Right lung (tissue), 5 donors: ENCODE measurements around the gene B4GAT1. TPM values are rescaled to one million over a fixed set of nuclear protein-coding genes. Genes with fewer than 3 reads are reported as not detected.
"Not testable (repeated sequence)": the region's sequence is repeated elsewhere in the genome, so short reads cannot be mapped to it uniquely, and the experiment has no call there.

Experiments used
- DNase-seq, 2 donors: peaks; one replicate each; pipeline ENCODE4 v3.0.0-alpha.2; 2013
- polyA plus RNA-seq, 5 donors: library from polyadenylated mRNA; unstranded; fragments of 120-200 nt; gene quantifications; one replicate each; pipeline versions ENCODE4 v1.2.1 to v1.2.3, GENCODE V29; 2013; ENCODE audit warnings: inconsistent platforms in 1 of 5, low replicate concordance in 1 of 5; ENCODE audit not compliant: insufficient read length in 5 of 5, insufficient read depth in 1 of 5

The B4GAT1 gene
- polyA plus RNA-seq, 5 donors, result 28.1 to 38.5 (median 31.5) TPM

DNA sequence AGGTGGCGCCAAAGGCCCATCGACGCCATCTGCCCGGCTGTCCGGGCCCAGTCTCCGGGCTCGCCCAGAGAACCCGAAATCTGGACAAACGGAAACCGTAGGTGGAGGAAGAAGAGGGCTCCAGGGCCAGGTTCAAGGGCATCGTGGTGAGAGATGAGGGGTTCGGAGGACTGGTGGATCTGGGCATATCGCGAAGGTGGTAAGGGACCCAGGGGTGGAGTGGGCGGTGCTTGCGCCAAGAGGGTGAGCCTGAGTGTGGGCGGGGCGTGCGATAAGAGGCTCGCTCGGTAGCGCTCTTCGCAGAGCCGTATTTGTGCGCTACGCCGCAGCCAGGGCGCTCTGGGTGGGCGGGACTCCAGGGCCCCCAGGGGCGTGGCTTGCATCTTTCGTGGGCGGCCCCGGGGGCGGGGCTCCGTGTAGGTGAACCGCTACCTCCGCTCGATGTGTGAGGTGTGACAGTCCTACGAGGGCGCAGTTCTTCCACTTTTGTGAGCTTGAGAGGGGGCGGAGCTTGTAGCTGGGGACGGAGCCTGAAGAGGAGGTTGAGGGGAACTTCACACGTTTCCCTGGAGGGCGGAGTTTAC, 35.4 kb downstream of the B4GAT1 start:
- peak; percentile 94 for DNase-seq

DNA sequence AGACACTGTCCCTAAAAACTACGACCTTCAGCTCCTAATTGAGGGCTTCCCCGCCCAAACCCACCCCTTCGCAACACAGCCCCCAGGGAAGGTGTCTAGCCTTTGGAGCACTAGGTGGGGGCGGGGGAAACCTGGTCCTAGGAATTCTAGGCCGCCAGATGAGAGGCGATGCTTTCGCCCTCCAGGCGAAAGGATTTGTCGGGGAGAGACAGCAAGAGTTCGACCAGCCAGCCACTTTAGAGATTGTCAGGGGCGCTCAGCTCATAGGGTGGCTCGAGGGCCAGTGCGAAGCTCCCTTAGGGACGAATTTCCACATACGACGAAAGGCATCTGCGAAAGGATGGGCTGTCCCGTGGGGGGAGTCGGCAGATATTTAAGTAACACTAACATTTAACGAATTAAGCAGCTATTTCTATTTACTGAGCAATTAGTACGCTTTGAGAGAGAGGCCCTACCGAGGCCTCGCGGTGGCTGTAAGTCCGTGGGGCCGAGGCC, 35.9 kb downstream of the B4GAT1 start:
- DNase-seq, result no peak

DNA sequence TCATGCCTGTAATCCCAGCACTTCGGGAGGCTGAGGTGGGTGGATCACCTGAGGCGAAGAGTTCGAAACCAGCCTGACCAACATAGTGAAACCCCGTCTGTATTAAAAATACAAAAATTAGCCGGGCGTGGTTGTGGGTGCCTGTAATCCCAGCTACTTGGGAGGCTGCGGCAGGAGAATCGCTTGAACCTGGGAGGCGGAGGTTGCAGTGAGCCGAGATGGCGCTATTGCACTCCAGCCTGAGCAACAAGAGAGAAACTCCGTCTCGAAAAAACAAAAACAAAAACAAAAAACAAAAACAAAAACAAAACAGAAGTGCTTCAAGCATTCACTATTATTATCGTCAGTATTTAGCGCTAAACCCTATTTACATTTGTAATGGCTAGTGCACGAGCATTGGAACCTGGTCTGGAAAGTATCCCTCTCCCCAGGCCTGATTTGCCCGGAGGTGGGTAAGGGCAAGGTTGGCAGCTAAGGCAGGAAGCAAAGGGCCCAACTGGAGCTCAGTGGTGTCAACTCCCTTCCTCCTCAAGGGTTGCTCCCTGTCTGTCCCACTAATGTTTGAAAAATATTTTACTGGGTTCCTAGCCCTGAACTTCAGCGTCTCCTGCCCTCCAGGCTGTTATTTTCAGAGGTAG, 36.5 kb downstream of the B4GAT1 start:
- DNase-seq, result not testable (repeated sequence)

DNA sequence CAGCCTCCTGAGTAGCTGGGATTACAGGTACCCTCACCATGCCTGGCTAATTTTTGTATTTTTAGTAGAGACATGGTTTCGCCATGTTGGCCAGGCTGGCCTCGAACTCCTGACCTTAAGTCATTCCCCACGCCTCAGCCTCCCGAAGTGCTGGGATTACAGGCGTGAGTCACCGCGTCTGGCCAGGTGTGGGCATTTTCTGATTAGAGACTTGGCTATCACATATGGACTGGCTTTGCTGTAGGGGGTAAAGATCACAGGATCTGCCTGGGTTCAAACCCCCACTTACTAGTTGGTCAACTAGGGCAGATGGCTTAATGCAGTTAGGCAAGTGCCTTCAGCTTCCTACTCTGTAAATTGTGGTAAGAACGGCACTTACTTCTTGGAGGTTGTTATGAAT, 37.1 kb downstream of the B4GAT1 start:
- DNase-seq, result no peak

DNA sequence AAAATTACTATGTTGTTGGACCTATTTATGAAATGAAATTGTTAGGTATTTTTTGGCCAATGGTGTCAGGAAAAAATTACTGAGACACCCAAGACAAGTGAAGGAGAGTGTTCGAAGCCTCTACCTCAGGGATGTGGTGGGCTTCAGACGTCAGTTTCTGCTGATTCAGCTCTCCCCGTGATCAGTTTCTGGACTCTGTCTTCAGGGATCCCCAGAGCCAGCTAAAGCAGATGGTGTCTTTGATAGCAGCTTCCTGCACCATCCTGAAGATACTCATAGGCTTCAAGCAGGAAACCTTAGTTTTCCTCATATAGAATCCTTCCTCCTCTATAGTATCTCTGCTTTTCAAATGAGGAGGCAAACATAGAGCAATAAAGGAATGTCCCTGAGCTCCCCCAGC, 38.0 kb downstream of the B4GAT1 start:
- DNase-seq, result no peak

DNA sequence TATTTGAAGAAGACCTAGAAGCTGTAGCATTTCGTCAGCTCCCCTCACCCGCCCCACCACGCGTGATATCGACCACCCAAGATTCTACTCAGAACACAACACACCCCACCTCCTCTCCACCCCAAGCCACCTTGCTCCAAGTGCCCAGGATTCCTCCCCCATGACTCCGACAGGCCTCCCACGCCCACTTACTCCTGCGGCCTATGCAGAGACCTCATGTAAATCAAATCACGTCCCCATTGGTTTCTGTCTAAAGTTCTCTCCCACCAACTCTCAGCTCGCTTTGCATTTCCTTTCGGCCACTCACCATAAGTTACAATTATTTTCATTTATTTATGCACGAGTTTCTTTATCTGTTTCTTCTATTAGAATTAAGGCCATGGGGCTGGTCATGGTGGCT, 44.8 kb downstream of the B4GAT1 start:
- no peak for DNase-seq

DNA sequence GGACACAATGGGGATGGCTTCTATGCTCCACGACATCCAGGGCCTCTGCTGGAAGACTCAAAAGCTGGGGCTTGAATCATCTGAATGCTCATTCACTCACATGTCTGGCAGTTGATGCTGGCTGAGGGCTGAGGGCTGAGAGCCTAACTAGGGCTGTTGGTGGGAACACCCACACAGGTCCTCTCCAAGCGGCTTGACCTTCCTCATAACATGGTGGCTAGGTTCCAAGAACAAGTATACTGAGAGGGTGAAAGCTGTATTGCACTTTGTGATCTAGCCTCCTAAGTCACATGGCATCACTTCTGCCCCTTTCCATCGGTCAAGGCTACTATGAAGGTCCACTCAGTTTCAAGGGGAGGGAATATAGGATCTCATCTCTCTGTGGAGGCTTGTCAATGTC, 48.2 kb downstream of the B4GAT1 start:
- no peak for DNase-seq

DNA sequence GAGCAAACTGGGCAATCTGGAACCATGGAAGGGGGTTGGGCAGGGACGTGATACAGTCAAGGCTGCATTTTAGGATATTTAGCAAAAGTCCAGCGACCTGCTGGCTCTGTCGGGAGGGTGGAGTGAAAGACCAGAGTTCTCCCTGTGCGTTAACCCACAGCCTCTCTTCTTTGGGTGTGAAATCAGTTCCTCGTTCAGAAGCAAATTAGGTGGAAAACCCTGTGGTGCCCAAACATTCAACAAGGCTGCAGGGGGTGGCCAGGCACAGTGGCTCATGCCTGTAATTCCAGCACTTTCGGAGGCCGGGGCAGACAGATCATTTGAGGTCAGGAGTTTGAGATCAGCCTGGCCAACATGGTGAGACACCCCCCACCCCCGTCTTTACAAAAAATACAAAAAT, 49.8 kb downstream of the B4GAT1 start:
- no peak for DNase-seq

Other genes with a start within 250 kb of the B4GAT1 start
- 10 to 100 TPM; 15.5 to 28.9 (median 21.4) TPM for gene KLC2, start 89.9 kb downstream of the B4GAT1 start, polyA plus RNA-seq
- 100 to 1,000 TPM; 107 to 161 (median 120) TPM for gene RAB1B, start 79.0 kb downstream of the B4GAT1 start, polyA plus RNA-seq
- gene CNIH2, start 69.5 kb downstream of the B4GAT1 start, polyA plus RNA-seq, result 1 to 10 TPM; 3.4 to 5.2 (median 4.0) TPM
- gene YIF1A, start 58.5 kb downstream of the B4GAT1 start, polyA plus RNA-seq, result 10 to 100 TPM; 26.3 to 66.5 (median 38.8) TPM
- under 1 TPM; 0.33 to 0.51 (median 0.40) TPM for gene TMEM151A, start 55.7 kb downstream of the B4GAT1 start, polyA plus RNA-seq
- 100 to 1,000 TPM in 2 of 5 donors, 10 to 100 TPM in 3; 67.2 to 162 (median 89.2) TPM for gene CD248, start 30.6 kb downstream of the B4GAT1 start, polyA plus RNA-seq
- gene RIN1, start 11.2 kb downstream of the B4GAT1 start, polyA plus RNA-seq, result 1 to 10 TPM; 2.1 to 4.5 (median 3.5) TPM
- 10 to 100 TPM; 21.8 to 32.5 (median 25.1) TPM for gene BRMS1, start 2.5 kb downstream of the B4GAT1 start, polyA plus RNA-seq
- gene SLC29A2, start 24.1 kb upstream of the B4GAT1 start, polyA plus RNA-seq, result 10 to 100 TPM in 2 of 5 donors, 1 to 10 TPM in 3; 7.1 to 12.0 (median 9.5) TPM
- under 1 TPM; 0.14 to 0.38 (median 0.17) TPM for gene NPAS4, start 73.4 kb upstream of the B4GAT1 start, polyA plus RNA-seq
- gene MRPL11, start 91.2 kb upstream of the B4GAT1 start, polyA plus RNA-seq, result 10 to 100 TPM; 63.2 to 78.7 (median 73.0) TPM
- gene PELI3, start 119.3 kb upstream of the B4GAT1 start, polyA plus RNA-seq, result 1 to 10 TPM; 4.1 to 6.2 (median 4.6) TPM
- 10 to 100 TPM; 13.5 to 25.4 (median 15.8) TPM for gene DPP3, start 132.8 kb upstream of the B4GAT1 start, polyA plus RNA-seq
- gene BBS1, start 163.0 kb upstream of the B4GAT1 start, polyA plus RNA-seq, result 10 to 100 TPM; 54.5 to 80.1 (median 58.5) TPM
- 1 to 10 TPM; 3.8 to 6.9 (median 5.7) TPM for gene ZDHHC24, start 198.4 kb upstream of the B4GAT1 start, polyA plus RNA-seq
- 1 to 10 TPM in 1 of 5 donors, under 1 TPM in 1, not detected in 3; 0.24 to 3.8 TPM for gene ACTN3, start 199.3 kb upstream of the B4GAT1 start, polyA plus RNA-seq
- gene CTSF, start 221.0 kb upstream of the B4GAT1 start, polyA plus RNA-seq, result 10 to 100 TPM; 33.9 to 54.7 (median 51.8) TPM
- gene CCDC87, start 245.4 kb upstream of the B4GAT1 start, polyA plus RNA-seq, result under 1 TPM; 0.10 to 0.18 (median 0.15) TPM
- 10 to 100 TPM; 69.4 to 95.7 (median 82.2) TPM for gene CCS, start 245.6 kb upstream of the B4GAT1 start, polyA plus RNA-seq